ENCODE measurements around the gene ARPP19. TPM values are rescaled to one million over a fixed set of nuclear protein-coding genes. Genes with fewer than 3 reads are reported as not detected.
A peak's percentile ranks its signal among the peaks of the same experiment; 100 is the strongest.

Gene ARPP19
- total and polyA plus RNA-seq, 10 of the 15 experiments (the other 5 are each of a cell fraction or from before 2014, with no cell fraction given): 77.2 to 167 (median 121) TPM

DNA sequence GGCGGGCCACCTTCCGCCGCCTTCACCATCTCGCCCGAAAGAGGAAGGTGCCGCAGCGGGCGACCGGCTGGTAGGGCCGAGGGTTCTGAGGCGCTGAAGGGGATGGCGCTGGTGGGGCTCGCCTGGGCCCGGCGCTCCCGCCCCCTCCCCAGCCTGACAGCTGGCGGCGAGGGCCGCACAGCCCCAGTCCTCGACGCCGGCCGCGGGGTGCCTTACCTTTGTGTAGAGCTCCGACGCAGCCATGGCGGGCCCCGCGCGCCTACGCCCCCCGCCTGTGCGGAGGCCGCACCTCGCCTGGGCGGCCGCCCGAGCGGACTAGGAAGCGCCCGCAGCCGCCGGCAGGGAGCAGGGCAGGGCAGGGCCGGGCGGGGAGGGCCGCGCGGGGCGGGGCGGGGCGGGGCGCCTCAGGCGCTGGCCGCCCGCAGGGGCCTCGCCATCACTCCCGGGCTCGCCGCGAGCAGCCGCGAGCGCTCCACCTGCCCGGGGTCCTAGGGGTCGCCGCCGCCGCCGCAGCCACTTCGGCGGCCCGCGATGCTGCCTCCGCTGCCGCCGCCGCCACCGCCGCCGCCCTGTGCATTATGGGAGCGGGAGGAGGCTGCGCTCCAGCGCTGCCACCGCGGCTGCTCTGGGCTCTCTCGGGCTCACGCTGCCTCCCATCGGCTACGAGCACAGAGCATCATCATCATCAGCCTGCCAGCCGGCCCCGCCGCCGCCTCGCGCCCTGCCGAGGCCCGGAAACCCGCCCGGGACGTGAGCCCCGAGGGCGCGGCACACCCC is 40.1 kb downstream of the ARPP19 start, which contains the start of gene MYO5A (continued):
- TF ChIP-seq, protein P1, sequence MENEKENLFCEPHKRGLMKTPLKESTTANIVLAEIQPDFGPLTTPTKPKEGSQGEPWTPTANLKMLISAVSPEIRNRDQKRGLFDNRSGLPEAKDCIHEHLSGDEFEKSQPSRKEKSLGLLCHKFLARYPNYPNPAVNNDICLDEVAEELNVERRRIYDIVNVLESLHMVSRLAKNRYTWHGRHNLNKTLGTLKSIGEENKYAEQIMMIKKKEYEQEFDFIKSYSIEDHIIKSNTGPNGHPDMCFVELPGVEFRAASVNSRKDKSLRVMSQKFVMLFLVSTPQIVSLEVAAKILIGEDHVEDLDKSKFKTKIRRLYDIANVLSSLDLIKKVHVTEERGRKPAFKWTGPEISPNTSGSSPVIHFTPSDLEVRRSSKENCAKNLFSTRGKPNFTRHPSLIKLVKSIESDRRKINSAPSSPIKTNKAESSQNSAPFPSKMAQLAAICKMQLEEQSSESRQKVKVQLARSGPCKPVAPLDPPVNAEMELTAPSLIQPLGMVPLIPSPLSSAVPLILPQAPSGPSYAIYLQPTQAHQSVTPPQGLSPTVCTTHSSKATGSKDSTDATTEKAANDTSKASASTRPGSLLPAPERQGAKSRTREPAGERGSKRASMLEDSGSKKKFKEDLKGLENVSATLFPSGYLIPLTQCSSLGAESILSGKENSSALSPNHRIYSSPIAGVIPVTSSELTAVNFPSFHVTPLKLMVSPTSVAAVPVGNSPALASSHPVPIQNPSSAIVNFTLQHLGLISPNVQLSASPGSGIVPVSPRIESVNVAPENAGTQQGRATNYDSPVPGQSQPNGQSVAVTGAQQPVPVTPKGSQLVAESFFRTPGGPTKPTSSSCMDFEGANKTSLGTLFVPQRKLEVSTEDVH (IDR thresholded peaks at IDR 0.05; ENCODE audit: low read depth, partially characterized antibody): no peak
- TF ChIP-seq TCF3 (IDR thresholded peaks at IDR 0.05; ENCODE audit: borderline replicate concordance, insufficient read depth, low read depth, low read length) (no peak), NR2F1 (conservative IDR thresholded peaks at IDR 0.05) (peak; percentile 62; the same call in 1 of the 2 replicates), TCF12 (IDR thresholded peaks at IDR 0.05; ENCODE audit: low read depth, low read length) (no peak), PML (IDR thresholded peaks at IDR 0.05; ENCODE audit: low read length) (no peak), POLR2A (IDR thresholded peaks at IDR 0.05; ENCODE audit: low read depth, low read length) (peak; percentile 72; the same call in 1 of the 2 replicates), CHD1 (IDR thresholded peaks at IDR 0.05; ENCODE audit: low read depth, low read length) (no peak), MYB (IDR thresholded peaks at IDR 0.05; ENCODE audit: borderline replicate concordance, low read depth, low read length) (no peak), ETV6 (conservative IDR thresholded peaks at IDR 0.05 in 1 of 2, IDR thresholded peaks at IDR 0.05 in 1 of 2; ENCODE audit: borderline replicate concordance in 1 of 2, low read depth in 1 of 2) (no peak), SPI1 (IDR thresholded peaks at IDR 0.05; ENCODE audit: borderline replicate concordance, insufficient read depth, low read depth, low read length) (no peak), POU2F2 (IDR thresholded peaks at IDR 0.05; ENCODE audit: borderline replicate concordance, low read depth, low read length) (no peak), KAT2A (conservative IDR thresholded peaks at IDR 0.05; ENCODE audit: control insufficient read depth, low read depth, low read length) (no peak)
- TF ChIP-seq, protein P2, sequence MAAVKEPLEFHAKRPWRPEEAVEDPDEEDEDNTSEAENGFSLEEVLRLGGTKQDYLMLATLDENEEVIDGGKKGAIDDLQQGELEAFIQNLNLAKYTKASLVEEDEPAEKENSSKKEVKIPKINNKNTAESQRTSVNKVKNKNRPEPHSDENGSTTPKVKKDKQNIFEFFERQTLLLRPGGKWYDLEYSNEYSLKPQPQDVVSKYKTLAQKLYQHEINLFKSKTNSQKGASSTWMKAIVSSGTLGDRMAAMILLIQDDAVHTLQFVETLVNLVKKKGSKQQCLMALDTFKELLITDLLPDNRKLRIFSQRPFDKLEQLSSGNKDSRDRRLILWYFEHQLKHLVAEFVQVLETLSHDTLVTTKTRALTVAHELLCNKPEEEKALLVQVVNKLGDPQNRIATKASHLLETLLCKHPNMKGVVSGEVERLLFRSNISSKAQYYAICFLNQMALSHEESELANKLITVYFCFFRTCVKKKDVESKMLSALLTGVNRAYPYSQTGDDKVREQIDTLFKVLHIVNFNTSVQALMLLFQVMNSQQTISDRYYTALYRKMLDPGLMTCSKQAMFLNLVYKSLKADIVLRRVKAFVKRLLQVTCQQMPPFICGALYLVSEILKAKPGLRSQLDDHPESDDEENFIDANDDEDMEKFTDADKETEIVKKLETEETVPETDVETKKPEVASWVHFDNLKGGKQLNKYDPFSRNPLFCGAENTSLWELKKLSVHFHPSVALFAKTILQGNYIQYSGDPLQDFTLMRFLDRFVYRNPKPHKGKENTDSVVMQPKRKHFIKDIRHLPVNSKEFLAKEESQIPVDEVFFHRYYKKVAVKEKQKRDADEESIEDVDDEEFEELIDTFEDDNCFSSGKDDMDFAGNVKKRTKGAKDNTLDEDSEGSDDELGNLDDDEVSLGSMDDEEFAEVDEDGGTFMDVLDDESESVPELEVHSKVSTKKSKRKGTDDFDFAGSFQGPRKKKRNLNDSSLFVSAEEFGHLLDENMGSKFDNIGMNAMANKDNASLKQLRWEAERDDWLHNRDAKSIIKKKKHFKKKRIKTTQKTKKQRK (IDR thresholded peaks at IDR 0.05; ENCODE audit: low read depth, low read length): no peak
- TF ChIP-seq, protein P3, sequence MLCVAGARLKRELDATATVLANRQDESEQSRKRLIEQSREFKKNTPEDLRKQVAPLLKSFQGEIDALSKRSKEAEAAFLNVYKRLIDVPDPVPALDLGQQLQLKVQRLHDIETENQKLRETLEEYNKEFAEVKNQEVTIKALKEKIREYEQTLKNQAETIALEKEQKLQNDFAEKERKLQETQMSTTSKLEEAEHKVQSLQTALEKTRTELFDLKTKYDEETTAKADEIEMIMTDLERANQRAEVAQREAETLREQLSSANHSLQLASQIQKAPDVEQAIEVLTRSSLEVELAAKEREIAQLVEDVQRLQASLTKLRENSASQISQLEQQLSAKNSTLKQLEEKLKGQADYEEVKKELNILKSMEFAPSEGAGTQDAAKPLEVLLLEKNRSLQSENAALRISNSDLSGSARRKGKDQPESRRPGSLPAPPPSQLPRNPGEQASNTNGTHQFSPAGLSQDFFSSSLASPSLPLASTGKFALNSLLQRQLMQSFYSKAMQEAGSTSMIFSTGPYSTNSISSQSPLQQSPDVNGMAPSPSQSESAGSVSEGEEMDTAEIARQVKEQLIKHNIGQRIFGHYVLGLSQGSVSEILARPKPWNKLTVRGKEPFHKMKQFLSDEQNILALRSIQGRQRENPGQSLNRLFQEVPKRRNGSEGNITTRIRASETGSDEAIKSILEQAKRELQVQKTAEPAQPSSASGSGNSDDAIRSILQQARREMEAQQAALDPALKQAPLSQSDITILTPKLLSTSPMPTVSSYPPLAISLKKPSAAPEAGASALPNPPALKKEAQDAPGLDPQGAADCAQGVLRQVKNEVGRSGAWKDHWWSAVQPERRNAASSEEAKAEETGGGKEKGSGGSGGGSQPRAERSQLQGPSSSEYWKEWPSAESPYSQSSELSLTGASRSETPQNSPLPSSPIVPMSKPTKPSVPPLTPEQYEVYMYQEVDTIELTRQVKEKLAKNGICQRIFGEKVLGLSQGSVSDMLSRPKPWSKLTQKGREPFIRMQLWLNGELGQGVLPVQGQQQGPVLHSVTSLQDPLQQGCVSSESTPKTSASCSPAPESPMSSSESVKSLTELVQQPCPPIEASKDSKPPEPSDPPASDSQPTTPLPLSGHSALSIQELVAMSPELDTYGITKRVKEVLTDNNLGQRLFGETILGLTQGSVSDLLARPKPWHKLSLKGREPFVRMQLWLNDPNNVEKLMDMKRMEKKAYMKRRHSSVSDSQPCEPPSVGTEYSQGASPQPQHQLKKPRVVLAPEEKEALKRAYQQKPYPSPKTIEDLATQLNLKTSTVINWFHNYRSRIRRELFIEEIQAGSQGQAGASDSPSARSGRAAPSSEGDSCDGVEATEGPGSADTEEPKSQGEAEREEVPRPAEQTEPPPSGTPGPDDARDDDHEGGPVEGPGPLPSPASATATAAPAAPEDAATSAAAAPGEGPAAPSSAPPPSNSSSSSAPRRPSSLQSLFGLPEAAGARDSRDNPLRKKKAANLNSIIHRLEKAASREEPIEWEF (IDR thresholded peaks at IDR 0.05; ENCODE audit: insufficient replicate concordance, low read depth, low read length): no peak
- TF ChIP-seq, protein P4, sequence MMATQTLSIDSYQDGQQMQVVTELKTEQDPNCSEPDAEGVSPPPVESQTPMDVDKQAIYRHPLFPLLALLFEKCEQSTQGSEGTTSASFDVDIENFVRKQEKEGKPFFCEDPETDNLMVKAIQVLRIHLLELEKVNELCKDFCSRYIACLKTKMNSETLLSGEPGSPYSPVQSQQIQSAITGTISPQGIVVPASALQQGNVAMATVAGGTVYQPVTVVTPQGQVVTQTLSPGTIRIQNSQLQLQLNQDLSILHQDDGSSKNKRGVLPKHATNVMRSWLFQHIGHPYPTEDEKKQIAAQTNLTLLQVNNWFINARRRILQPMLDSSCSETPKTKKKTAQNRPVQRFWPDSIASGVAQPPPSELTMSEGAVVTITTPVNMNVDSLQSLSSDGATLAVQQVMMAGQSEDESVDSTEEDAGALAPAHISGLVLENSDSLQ (IDR thresholded peaks at IDR 0.05): no peak

All from GM12878 (cell line).